Neural cell (in vitro differentiated cells): ENCODE measurements around the gene DSG4.

Experiments used
- CTCF ChIP-seq: fragments of 450-650 bp; IDR thresholded peaks from 2 replicates; pipeline ENCODE4 v1.5.1; 2014; ENCODE audit warnings: antibody characterized with exemption, mild to moderate bottlenecking, moderate library complexity; ENCODE audit not compliant: poor library complexity, severe bottlenecking
- EP300 ChIP-seq: fragments of 450-650 bp; conservative IDR thresholded peaks from 2 replicates; pipeline ENCODE4 v1.6.1; 2014; ENCODE audit warnings: antibody characterized with exemption, mild to moderate bottlenecking, moderate library complexity; ENCODE audit not compliant: poor library complexity, severe bottlenecking
- EZH2 ChIP-seq: fragments of 200-600, 300-800 bp; shearing (Covaris generic), sonication (generic); IDR thresholded peaks from 2 replicates; pipeline ENCODE4 v1.6.1; 2014; ENCODE audit warnings: antibody characterized with exemption, low read length, borderline replicate concordance, mild to moderate bottlenecking; ENCODE audit not compliant: insufficient read depth, poor library complexity, severe bottlenecking
- MXI1 ChIP-seq: fragments of 450-650 bp; conservative IDR thresholded peaks from 2 replicates; pipeline ENCODE4 v1.6.1; 2014; ENCODE audit warnings: antibody characterized with exemption, mild to moderate bottlenecking; ENCODE audit not compliant: poor library complexity, severe bottlenecking
- POLR2AphosphoS5 ChIP-seq: IDR thresholded peaks from 2 replicates; pipeline ENCODE4 v1.6.1; 2012
- RAD21 ChIP-seq: fragments of 450-650 bp; conservative IDR thresholded peaks from 2 replicates; pipeline ENCODE4 v1.6.1; 2014; ENCODE audit warnings: antibody characterized with exemption, mild to moderate bottlenecking, moderate library complexity
- REST ChIP-seq: IDR thresholded peaks from 2 replicates; pipeline ENCODE4 v1.6.1; 2012; ENCODE audit warnings: borderline replicate concordance
- SMC3 ChIP-seq: fragments of 450-650 bp; conservative IDR thresholded peaks from 2 replicates; pipeline ENCODE4 v1.6.1; 2014; ENCODE audit warnings: antibody characterized with exemption, mild to moderate bottlenecking, moderate library complexity; ENCODE audit not compliant: poor library complexity
- TAF1 ChIP-seq: IDR thresholded peaks from 2 replicates; pipeline ENCODE4 v1.6.1; 2012; ENCODE audit warnings: low read depth

- TF ChIP-seq CTCF (no peak), MXI1 (no peak), EP300 (no peak), RAD21 (no peak), SMC3 (no peak), REST (no peak), POLR2AphosphoS5 (no peak), EZH2 (no peak), TAF1 (no peak)
These were observed 5.5 kb downstream of the DSG4 start for GRCh38 chr18:31382107-31382506.
